SU-DHL-6 (cell line): ENCODE results near the gene KRTAP19-6.

Experiments used
- H2AFZ ChIP-seq: fragments of 200-600 bp; sonication (generic); 2 replicates; pipeline ENCODE4 v1.6.1; 2014; ENCODE audit warnings: low read depth, mild to moderate bottlenecking, moderate library complexity, mixed read lengths, antibody characterized with exemption, low read length; ENCODE audit not compliant: severe bottlenecking
- H3F3A ChIP-seq: fragments of 200-600 bp; shearing (Covaris generic); 2 replicates; pipeline ENCODE4 v1.6.0; 2016; ENCODE audit warnings: antibody characterized with exemption, mild to moderate bottlenecking; ENCODE audit not compliant: insufficient read depth
- H3K27ac ChIP-seq: fragments of 200-600 bp; sonication (generic); 2 replicates; pipeline ENCODE4 v1.5.1; 2016; ENCODE audit warnings: low read depth, mild to moderate bottlenecking, low read length, moderate library complexity, mixed read lengths
- H3K27me3 ChIP-seq: fragments of 200-600 bp; sonication (generic), shearing (Covaris generic); 2 replicates; pipeline ENCODE4 v1.6.0; 2014; ENCODE audit warnings: mild to moderate bottlenecking, low read length
- H3K36me3 ChIP-seq: fragments of 200-600 bp; sonication (generic); 2 replicates; pipeline ENCODE4 v1.6.1; 2014; ENCODE audit warnings: mild to moderate bottlenecking, low read length, mixed read lengths
- H3K4me2 ChIP-seq: fragments of 300-600, 200-600 bp; shearing (Covaris generic), sonication (generic); 2 replicates; pipeline ENCODE4 v1.6.0; 2014; ENCODE audit warnings: low read length, low read depth, mild to moderate bottlenecking; ENCODE audit not compliant: poor library complexity, severe bottlenecking
- H3K4me3 ChIP-seq: fragments of 200-600 bp; sonication (generic); 2 replicates; pipeline ENCODE4 v1.5.1; 2014; ENCODE audit warnings: antibody characterized with exemption, low read length, mild to moderate bottlenecking, mixed read lengths; ENCODE audit not compliant: insufficient read depth, poor library complexity, severe bottlenecking
- H3K79me2 ChIP-seq: fragments of 200-600 bp; sonication (generic); 2 replicates; pipeline ENCODE4 v1.6.1; 2014; ENCODE audit warnings: mild to moderate bottlenecking, low read length, moderate library complexity; ENCODE audit not compliant: insufficient read depth
- H3K9ac ChIP-seq: fragments of 200-600 bp; sonication (generic); 2 replicates; pipeline ENCODE4 v1.7.0; 2014; ENCODE audit warnings: mild to moderate bottlenecking, low read length
- H3K9me2 ChIP-seq: fragments of 200-600 bp; sonication (generic); replicated peaks from 2 replicates; pipeline ENCODE4 v1.6.1; 2014; ENCODE audit warnings: low read length; ENCODE audit not compliant: insufficient read depth
- H3K9me3 ChIP-seq: fragments of 200-600 bp; sonication (generic); 2 replicates; pipeline ENCODE4 v1.6.1; 2014; ENCODE audit warnings: low read length, mixed read lengths; ENCODE audit not compliant: insufficient read depth
- H4K20me1 ChIP-seq: fragments of 200-600 bp; sonication (generic); 2 replicates; pipeline ENCODE4 v1.6.1; 2014; ENCODE audit warnings: low read depth, mild to moderate bottlenecking, antibody characterized with exemption, low read length, moderate library complexity, mixed read lengths
- EZH2phosphoT487 ChIP-seq: fragments of 200-600 bp; sonication (generic), shearing (Covaris generic); conservative IDR thresholded peaks from 2 replicates; pipeline ENCODE4 v1.6.1; 2018; ENCODE audit warnings: mild to moderate bottlenecking, antibody characterized with exemption, low read length, moderate library complexity, mixed read lengths
- TF ChIP-seq, protein P1 (sequence below): fragments of 200-600 bp; sonication (generic); IDR thresholded peaks from one replicate; pipeline ENCODE4 v1.5.1; 2017; ENCODE audit warnings: antibody characterized with exemption, mild to moderate bottlenecking, low read length, moderate library complexity; ENCODE audit not compliant: insufficient read depth, poor library complexity, severe bottlenecking

The KRTAP19-6 gene

DNA sequence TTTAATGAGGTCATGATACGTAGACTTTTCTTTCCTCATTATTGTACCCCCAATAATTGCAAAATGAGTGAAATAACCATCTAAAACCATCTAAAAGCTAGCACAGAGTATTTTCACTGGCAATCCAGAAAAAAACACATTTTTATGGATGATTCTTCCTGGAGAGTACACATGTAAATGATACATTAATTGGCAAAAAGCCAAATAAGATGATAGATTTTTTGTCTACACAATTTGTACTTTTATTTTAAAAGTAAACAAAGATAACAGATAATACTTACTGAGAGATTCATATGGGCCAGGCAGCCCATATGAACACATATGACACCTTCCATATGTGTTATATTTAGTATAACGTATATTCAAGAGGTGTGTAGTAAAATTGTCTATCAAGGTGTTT is 22.0 kb upstream of the KRTAP19-6 start:
- H2AFZ ChIP-seq: no peak overlapping the region
- H3F3A ChIP-seq: no peaks in the 10 kb centered on the region
- no peak overlapping the region for H3K4me3 ChIP-seq
- H3K79me2 ChIP-seq: no peaks in the 10 kb centered on the region
- no peak for TF ChIP-seq EZH2phosphoT487
- TF ChIP-seq, protein P1, sequence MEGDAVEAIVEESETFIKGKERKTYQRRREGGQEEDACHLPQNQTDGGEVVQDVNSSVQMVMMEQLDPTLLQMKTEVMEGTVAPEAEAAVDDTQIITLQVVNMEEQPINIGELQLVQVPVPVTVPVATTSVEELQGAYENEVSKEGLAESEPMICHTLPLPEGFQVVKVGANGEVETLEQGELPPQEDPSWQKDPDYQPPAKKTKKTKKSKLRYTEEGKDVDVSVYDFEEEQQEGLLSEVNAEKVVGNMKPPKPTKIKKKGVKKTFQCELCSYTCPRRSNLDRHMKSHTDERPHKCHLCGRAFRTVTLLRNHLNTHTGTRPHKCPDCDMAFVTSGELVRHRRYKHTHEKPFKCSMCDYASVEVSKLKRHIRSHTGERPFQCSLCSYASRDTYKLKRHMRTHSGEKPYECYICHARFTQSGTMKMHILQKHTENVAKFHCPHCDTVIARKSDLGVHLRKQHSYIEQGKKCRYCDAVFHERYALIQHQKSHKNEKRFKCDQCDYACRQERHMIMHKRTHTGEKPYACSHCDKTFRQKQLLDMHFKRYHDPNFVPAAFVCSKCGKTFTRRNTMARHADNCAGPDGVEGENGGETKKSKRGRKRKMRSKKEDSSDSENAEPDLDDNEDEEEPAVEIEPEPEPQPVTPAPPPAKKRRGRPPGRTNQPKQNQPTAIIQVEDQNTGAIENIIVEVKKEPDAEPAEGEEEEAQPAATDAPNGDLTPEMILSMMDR: no peak
- H4K20me1 ChIP-seq: no peaks in the 10 kb centered on the region
- H3K9me3 ChIP-seq: no peaks in the 10 kb centered on the region
- H3K36me3 ChIP-seq: no peaks in the 10 kb centered on the region
- H3K9ac ChIP-seq: no peak overlapping the region
- no peaks in the 10 kb centered on the region for H3K27me3 ChIP-seq
- H3K9me2 ChIP-seq: no peaks in the 10 kb centered on the region
- H3K4me2 ChIP-seq: no peak overlapping the region
- no peak overlapping the region for H3K27ac ChIP-seq

DNA sequence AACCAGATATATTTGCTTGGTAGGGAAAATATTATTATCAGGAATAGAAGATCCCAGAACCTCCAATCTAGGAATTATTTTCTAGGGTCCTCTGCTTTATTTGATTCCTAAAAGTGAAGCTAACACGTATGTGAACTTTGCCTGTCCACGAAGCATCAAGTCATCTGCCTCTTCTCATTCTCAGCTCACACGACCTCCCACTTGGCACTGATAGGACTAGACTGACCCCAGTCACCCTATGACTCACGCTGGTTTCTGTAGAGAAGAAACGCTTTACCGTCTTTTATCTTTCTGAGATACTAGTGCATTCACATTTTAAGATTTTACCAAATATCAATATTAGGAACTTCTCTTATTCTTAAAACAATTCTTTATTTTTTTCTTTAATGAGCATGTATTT is 21.4 kb upstream of the KRTAP19-6 start:
- H3K9me3 ChIP-seq: no peaks in the 10 kb centered on the region
- H3K9ac ChIP-seq: no peak overlapping the region
- no peak for TF ChIP-seq EZH2phosphoT487
- TF ChIP-seq, protein P1: no peak
- H3K79me2 ChIP-seq: no peaks in the 10 kb centered on the region
- H3K36me3 ChIP-seq: no peaks in the 10 kb centered on the region
- no peaks in the 10 kb centered on the region for H3K9me2 ChIP-seq
- no peaks in the 10 kb centered on the region for H3F3A ChIP-seq
- H3K4me3 ChIP-seq: no peak overlapping the region
- no peaks in the 10 kb centered on the region for H4K20me1 ChIP-seq
- H3K4me2 ChIP-seq: no peak overlapping the region
- no peaks in the 10 kb centered on the region for H3K27me3 ChIP-seq
- H2AFZ ChIP-seq: no peak overlapping the region
- no peak overlapping the region for H3K27ac ChIP-seq

DNA sequence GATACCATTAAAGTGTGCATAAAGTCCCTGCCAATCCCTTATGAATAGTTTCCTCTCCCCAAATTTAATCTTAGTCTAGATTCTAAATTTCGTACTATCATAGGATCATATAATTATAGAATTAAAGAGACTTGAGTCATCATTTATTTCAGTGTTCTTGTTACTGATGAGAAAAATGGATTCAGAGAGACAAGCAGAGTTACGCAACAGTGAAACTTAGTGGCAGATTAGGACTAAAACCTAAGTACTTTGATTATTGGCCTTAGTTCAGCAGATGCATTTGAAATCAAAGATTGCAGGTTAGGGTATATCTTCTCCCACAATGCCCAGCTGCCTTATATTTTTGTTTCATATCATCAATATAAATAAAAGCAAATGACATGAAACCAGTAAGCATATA is 20.3 kb upstream of the KRTAP19-6 start:
- Histone ChIP-seq H3K36me3 (no peaks in the 10 kb centered on the region), H4K20me1 (no peaks in the 10 kb centered on the region), H3K9me3 (no peaks in the 10 kb centered on the region), H3K9ac (no peak overlapping the region), H3K27me3 (no peaks in the 10 kb centered on the region), H3K4me2 (no peak overlapping the region), H3K27ac (no peak overlapping the region), H2AFZ (no peak overlapping the region), H3F3A (no peaks in the 10 kb centered on the region), H3K4me3 (no peak overlapping the region), H3K9me2 (no peaks in the 10 kb centered on the region), H3K79me2 (no peaks in the 10 kb centered on the region)
- TF ChIP-seq, protein P1: no peak
- no peak for TF ChIP-seq EZH2phosphoT487
